HG03520 (cell line): ENCODE results near the gene PMPCA.

Experiments
- ATAC-seq: cut with Tn5 transposase; IDR thresholded peaks from one replicate; pipeline ENCODE4 v1.9.1; 2021; ENCODE audit warnings: mild to moderate bottlenecking, moderate library complexity; ENCODE audit not compliant: unreplicated experiment

Gene PMPCA

GRCh38 chr9:136373300-136374182 is 36.9 kb upstream of the PMPCA start, which contains the start of gene CARD9:
Gene CARD9, minus strand, starts transcription at chr9:136373669. Its CDS starts 1,591 bp downstream, at chr9:136372078.
- no peak for ATAC-seq

- no peak for ATAC-seq
Observed at GRCh38 chr9:136374183-136374575, 36.3 kb upstream of the PMPCA start.

- ATAC-seq: no peak
Observed at GRCh38 chr9:136375096-136375495, 35.4 kb upstream of the PMPCA start.

GRCh38 chr9:136376457-136376856 is 34.0 kb upstream of the PMPCA start:
- ATAC-seq: no peak

- no peak for ATAC-seq
Observed at GRCh38 chr9:136377341-136378169, 32.9 kb upstream of the PMPCA start.

- no peak for ATAC-seq
Observed at GRCh38 chr9:136378170-136379002, 32.1 kb upstream of the PMPCA start.

- no peak for ATAC-seq
Observed at GRCh38 chr9:136379003-136379287, 31.5 kb upstream of the PMPCA start.

- ATAC-seq: no peak
Observed at GRCh38 chr9:136379401-136379800, 31.1 kb upstream of the PMPCA start.

GRCh38 chr9:136379891-136380290 is 30.6 kb upstream of the PMPCA start:
- ATAC-seq: no peak

- no peak for ATAC-seq
Observed at GRCh38 chr9:136380381-136380780, 30.1 kb upstream of the PMPCA start.

GRCh38 chr9:136381311-136381710 is 29.1 kb upstream of the PMPCA start:
- ATAC-seq: no peak

GRCh38 chr9:136381966-136382513 is 28.4 kb upstream of the PMPCA start:
- ATAC-seq: no peak

GRCh38 chr9:136383436-136383835 is 27.0 kb upstream of the PMPCA start:
- no peak for ATAC-seq

GRCh38 chr9:136385015-136385414 is 25.4 kb upstream of the PMPCA start:
- ATAC-seq: no peak

GRCh38 chr9:136386018-136386417 is 24.4 kb upstream of the PMPCA start:
- ATAC-seq: no peak

GRCh38 chr9:136387217-136387616 is 23.2 kb upstream of the PMPCA start:
- ATAC-seq: no peak

GRCh38 chr9:136389396-136389795 is 21.1 kb upstream of the PMPCA start:
- no peak for ATAC-seq

GRCh38 chr9:136391737-136392537 is 18.5 kb upstream of the PMPCA start:
- ATAC-seq: no peak

- ATAC-seq: no peak
Observed at GRCh38 chr9:136392538-136393449, 17.7 kb upstream of the PMPCA start.
